Hepatocyte (in vitro differentiated cells): Measurements from ENCODE around the gene ZC3H13. TPM values are rescaled to one million over a fixed set of nuclear protein-coding genes. Genes with fewer than 3 reads are reported as not detected.

Experiments used
- DNase-seq: peaks from one replicate; pipeline ENCODE4 v3.0.0-alpha.2; 2016; ENCODE audit warnings: low spot score
- H2AFZ ChIP-seq: fragments of 200-600 bp; sonication (generic); 2 replicates; pipeline ENCODE4 v1.6.0; 2016; ENCODE audit warnings: antibody characterized with exemption, mild to moderate bottlenecking
- H3K27ac ChIP-seq: fragments of 200-600 bp; sonication (generic); 2 replicates; pipeline ENCODE4 v1.5.1; 2016; ENCODE audit warnings: mild to moderate bottlenecking
- H3K27me3 ChIP-seq: fragments of 200-600 bp; sonication (generic); 2 replicates; pipeline ENCODE4 v1.6.1; 2016
- H3K36me3 ChIP-seq: fragments of 200-600 bp; sonication (generic); replicated peaks from 2 replicates; pipeline ENCODE4 v1.5.1; 2016; ENCODE audit warnings: low read depth; ENCODE audit not compliant: insufficient read depth
- H3K4me1 ChIP-seq: fragments of 200-600 bp; sonication (generic); 2 replicates; pipeline ENCODE4 v1.5.1; 2016; ENCODE audit warnings: mild to moderate bottlenecking, moderate library complexity; ENCODE audit not compliant: insufficient read depth
- H3K4me2 ChIP-seq: fragments of 200-600 bp; sonication (generic); 2 replicates; pipeline ENCODE4 v1.6.0; 2016
- H3K4me3 ChIP-seq: fragments of 200-600 bp; sonication (generic); 2 replicates; pipeline ENCODE4 v1.5.1; 2016; ENCODE audit warnings: mild to moderate bottlenecking
- H3K79me2 ChIP-seq: fragments of 200-600 bp; sonication (generic); 2 replicates; pipeline ENCODE4 v1.6.0; 2017; ENCODE audit warnings: mild to moderate bottlenecking
- H3K9me2 ChIP-seq: fragments of 200-600 bp; sonication (generic); replicated peaks from 2 replicates; pipeline ENCODE4 v1.6.0; 2017; ENCODE audit warnings: mild to moderate bottlenecking; ENCODE audit not compliant: insufficient read depth
- H3K9me3 ChIP-seq: fragments of 200-600 bp; sonication (generic); 2 replicates; pipeline ENCODE4 v1.5.1; 2016; ENCODE audit warnings: low read depth, mild to moderate bottlenecking
- H4K20me1 ChIP-seq: fragments of 200-600 bp; sonication (generic); 2 replicates; pipeline ENCODE4 v1.6.0; 2016; ENCODE audit warnings: mild to moderate bottlenecking; ENCODE audit not compliant: insufficient read depth, poor library complexity, severe bottlenecking
- EZH2 ChIP-seq: fragments of 200-600 bp; sonication (generic); IDR thresholded peaks from 2 replicates; pipeline ENCODE4 v1.6.1; 2016; ENCODE audit warnings: antibody characterized with exemption, mild to moderate bottlenecking, borderline replicate concordance
- EZH2phosphoT487 ChIP-seq: fragments of 200-600 bp; sonication (generic); IDR thresholded peaks from one replicate; pipeline ENCODE4 v1.6.1; 2018; ENCODE audit warnings: antibody characterized with exemption, mild to moderate bottlenecking, low read depth, moderate library complexity; ENCODE audit not compliant: unreplicated experiment, severe bottlenecking
- WGBS: methylation state at CpG from one replicate; pipeline ENCODE4 v1.1.6; 2016; ENCODE audit warnings: low lambda C conversion rate; ENCODE audit errors: missing lambda C conversion rate; 5-methylcytosine and 5-hydroxymethylcytosine counted together
- polyA plus RNA-seq: library from polyadenylated mRNA; unstranded; fragments of >200 nt; fragmentation: Nextera tagmentation; extraction: Ambion mirVana; gene quantifications from 2 replicates; pipeline ENCODE4 v1.2.1, GENCODE V29; 2016
- total RNA-seq: library from RNA; depleted of rRNA; stranded (reverse); fragments of >200 nt; gene quantifications from 2 replicates; pipeline ENCODE4 v1.2.3, GENCODE V29; 2014
- TF ChIP-seq, protein P1 (sequence below): fragments of 200-600 bp; sonication (generic); IDR thresholded peaks from 2 replicates; pipeline ENCODE4 v1.5.1; 2016; ENCODE audit warnings: antibody characterized with exemption, mild to moderate bottlenecking; ENCODE audit not compliant: poor library complexity

The ZC3H13 gene
- total and polyA plus RNA-seq, 2 experiments from 2014 or later = 15.2 to 45.2 TPM

- H3K27me3 ChIP-seq = peaks cover 41% of the 10 kb centered on the region
- H3K79me2 ChIP-seq = no peaks in the 10 kb centered on the region
- H3K4me1 ChIP-seq = no peaks in the 10 kb centered on the region
Measured at GRCh38 chr13:45931211-45931610, 121.3 kb downstream of the ZC3H13 start.

GRCh38 chr13:45930177-45930576, 122.4 kb downstream of the ZC3H13 start:
- Histone ChIP-seq H3K79me2 (no peaks in the 10 kb centered on the region), H3K36me3 (no peaks in the 10 kb centered on the region), H3K9me2 (no peaks in the 10 kb centered on the region), H3K9me3 (no peaks in the 10 kb centered on the region), H3K4me1 (no peaks in the 10 kb centered on the region), H4K20me1 (no peaks in the 10 kb centered on the region), H3K4me2 (no peak overlapping the region), H3K27ac (no peak overlapping the region), H3K4me3 (no peak overlapping the region), H3K27me3 (peaks cover 36% of the 10 kb centered on the region), H2AFZ (no peak overlapping the region)
- TF ChIP-seq EZH2 (no peak), EZH2phosphoT487 (no peak)
- TF ChIP-seq, protein P1, sequence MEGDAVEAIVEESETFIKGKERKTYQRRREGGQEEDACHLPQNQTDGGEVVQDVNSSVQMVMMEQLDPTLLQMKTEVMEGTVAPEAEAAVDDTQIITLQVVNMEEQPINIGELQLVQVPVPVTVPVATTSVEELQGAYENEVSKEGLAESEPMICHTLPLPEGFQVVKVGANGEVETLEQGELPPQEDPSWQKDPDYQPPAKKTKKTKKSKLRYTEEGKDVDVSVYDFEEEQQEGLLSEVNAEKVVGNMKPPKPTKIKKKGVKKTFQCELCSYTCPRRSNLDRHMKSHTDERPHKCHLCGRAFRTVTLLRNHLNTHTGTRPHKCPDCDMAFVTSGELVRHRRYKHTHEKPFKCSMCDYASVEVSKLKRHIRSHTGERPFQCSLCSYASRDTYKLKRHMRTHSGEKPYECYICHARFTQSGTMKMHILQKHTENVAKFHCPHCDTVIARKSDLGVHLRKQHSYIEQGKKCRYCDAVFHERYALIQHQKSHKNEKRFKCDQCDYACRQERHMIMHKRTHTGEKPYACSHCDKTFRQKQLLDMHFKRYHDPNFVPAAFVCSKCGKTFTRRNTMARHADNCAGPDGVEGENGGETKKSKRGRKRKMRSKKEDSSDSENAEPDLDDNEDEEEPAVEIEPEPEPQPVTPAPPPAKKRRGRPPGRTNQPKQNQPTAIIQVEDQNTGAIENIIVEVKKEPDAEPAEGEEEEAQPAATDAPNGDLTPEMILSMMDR = no peak
- WGBS = 85% methylated on average over 7 of the region's 7 CpGs
- no peak for DNase-seq

More at GRCh38 chr13:45931211-45931610, 121.3 kb downstream of the ZC3H13 start:
- Histone ChIP-seq H3K4me3 (no peak overlapping the region), H3K4me2 (no peak overlapping the region), H3K36me3 (no peaks in the 10 kb centered on the region), H2AFZ (no peak overlapping the region), H3K27ac (no peak overlapping the region), H4K20me1 (no peaks in the 10 kb centered on the region), H3K9me3 (no peaks in the 10 kb centered on the region), H3K9me2 (no peaks in the 10 kb centered on the region)
- no peak for DNase-seq
- no peak for TF ChIP-seq EZH2
- WGBS = 84% methylated on average over 3 of the region's 3 CpGs

- no peak overlapping the region for H3K4me2 ChIP-seq
- no peak overlapping the region for H2AFZ ChIP-seq
- DNase-seq = no peak
- H3K9me3 ChIP-seq = no peaks in the 10 kb centered on the region
- no peak overlapping the region for H3K27ac ChIP-seq
- no peaks in the 10 kb centered on the region for H3K36me3 ChIP-seq
- no peaks in the 10 kb centered on the region for H4K20me1 ChIP-seq
- H3K27me3 ChIP-seq = peaks cover 25% of the 10 kb centered on the region
- no peaks in the 10 kb centered on the region for H3K4me1 ChIP-seq
- H3K4me3 ChIP-seq = no peak overlapping the region
- no peaks in the 10 kb centered on the region for H3K9me2 ChIP-seq
- 91% methylated on average over 2 of the region's 2 CpGs for WGBS
- no peak for TF ChIP-seq EZH2phosphoT487
- TF ChIP-seq, protein P1 = no peak
- TF ChIP-seq EZH2 = no peak
- H3K79me2 ChIP-seq = no peaks in the 10 kb centered on the region
Measured at GRCh38 chr13:45928843-45929242, 123.7 kb downstream of the ZC3H13 start.

- Histone ChIP-seq H3K27me3 (peaks cover 18% of the 10 kb centered on the region), H3K9me2 (no peaks in the 10 kb centered on the region), H3K4me3 (no peak overlapping the region), H3K36me3 (no peaks in the 10 kb centered on the region), H3K4me2 (no peak overlapping the region), H3K9me3 (no peaks in the 10 kb centered on the region), H4K20me1 (no peaks in the 10 kb centered on the region), H3K27ac (no peak overlapping the region), H3K4me1 (no peaks in the 10 kb centered on the region), H3K79me2 (no peaks in the 10 kb centered on the region), H2AFZ (no peak overlapping the region)
- 87% methylated on average over 5 of the region's 5 CpGs for WGBS
- TF ChIP-seq EZH2phosphoT487 (no peak), EZH2 (no peak)
- TF ChIP-seq, protein P1 = no peak
- DNase-seq = no peak
Measured at GRCh38 chr13:45928176-45928575, 124.4 kb downstream of the ZC3H13 start.
